Measurements from ENCODE around the gene SPDYC.
A peak's percentile ranks its signal among the peaks of the same experiment; 100 is the strongest.
"Not testable (repeated sequence)": the region's sequence is repeated elsewhere in the genome, so short reads cannot be mapped to it uniquely, and the experiment has no call there.

SPDYC gene

DNA sequence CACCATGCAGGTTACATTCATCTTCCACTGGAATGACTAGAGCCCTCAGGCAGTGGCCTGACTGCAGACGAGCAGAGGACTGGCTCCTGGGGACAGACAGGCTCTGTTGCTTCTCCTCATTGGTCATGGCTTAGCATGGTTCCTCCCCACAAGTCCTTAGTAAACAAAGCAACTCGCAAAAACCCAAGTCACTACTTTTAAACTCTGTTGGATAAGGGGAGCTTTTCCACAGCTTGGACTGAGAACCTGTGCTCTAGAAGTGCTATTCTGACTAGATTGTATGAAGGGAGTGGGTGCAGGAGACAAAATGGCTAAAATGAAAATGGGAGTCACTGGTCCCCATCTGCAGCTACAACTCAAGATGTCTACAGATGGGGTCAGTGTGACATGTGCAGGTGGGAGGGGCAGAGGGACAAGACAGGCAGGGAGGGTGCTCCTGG is 4.6 kb downstream of the SPDYC start:
- not testable (repeated sequence) for DNase-seq

DNA sequence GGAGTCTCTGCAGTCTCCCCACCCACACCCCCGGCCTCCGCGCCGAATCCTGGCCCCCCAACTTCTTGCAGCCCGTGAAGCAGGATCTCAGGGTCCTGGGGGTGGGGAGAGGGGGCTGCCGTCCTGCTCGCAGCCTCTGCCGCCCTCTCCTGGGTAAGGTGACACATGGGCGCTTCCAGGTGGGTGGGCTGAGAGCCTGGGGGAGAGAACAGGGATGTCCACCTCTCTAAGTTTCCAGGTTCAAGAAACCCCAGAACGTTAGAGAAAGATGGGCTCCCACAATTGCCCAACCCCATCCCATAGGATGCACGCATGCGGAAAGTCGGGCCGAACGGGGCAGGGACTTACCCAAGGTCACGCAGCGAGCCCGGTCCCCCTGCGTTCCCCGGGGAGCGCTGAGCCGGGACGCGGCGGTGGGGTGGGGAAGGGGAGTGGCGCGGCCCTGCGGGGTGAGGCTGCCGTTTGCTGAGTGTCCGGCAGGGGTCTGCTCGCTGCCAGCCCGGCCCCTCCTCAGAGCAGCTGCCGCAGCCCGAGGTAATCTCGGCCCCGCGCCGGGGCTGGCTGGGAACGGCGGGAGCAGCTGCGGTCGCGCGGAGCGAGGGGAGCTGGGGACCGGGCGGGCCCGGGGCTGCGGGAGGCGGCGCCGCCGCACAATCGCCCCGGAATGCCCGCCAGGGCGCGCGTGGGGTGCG is 11.0 kb downstream of the SPDYC start:
- DNase-seq: peak; percentile 76

DNA sequence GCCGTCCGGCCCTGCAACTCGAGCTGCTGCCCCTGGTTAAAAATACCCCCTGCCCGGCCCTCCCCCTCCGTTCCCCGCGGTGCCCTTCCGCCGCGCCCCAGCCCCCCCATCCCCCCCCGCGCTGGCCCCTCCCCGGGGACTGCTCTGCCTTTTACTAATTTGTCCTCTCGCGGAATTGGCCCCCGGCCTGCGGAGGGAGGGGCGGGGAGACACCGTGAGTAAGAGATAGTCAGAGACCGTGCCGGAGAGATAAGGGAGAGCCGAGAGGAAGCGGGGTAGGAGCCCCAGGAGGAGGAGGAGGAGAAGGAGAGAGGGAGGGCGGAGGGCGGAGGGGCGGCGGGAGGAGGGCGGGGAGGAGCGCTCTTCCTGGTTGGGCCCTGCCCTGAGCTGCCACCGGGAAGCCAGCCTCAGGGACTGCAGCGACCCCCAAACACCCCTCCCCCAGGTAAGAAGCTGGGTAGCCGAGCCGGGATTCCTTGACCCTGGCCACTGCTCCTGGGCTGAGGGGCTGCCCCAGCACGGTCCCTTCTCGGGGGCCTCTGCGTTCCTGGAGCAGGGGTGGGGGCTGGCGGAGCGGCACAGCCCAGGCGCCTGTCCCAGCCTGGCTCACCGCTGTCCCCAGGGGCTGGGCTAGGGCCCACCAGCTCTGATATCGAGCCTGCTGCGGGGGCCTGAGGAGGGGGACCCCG is 11.7 kb downstream of the SPDYC start, which contains the start of gene CAPN1:
TSS of gene CAPN1 (plus strand) at position 360 of the 689 bp plus-strand sequence. CDS start 774 bp downstream, outside the sequence.
- DNase-seq: peak; percentile 90

DNA sequence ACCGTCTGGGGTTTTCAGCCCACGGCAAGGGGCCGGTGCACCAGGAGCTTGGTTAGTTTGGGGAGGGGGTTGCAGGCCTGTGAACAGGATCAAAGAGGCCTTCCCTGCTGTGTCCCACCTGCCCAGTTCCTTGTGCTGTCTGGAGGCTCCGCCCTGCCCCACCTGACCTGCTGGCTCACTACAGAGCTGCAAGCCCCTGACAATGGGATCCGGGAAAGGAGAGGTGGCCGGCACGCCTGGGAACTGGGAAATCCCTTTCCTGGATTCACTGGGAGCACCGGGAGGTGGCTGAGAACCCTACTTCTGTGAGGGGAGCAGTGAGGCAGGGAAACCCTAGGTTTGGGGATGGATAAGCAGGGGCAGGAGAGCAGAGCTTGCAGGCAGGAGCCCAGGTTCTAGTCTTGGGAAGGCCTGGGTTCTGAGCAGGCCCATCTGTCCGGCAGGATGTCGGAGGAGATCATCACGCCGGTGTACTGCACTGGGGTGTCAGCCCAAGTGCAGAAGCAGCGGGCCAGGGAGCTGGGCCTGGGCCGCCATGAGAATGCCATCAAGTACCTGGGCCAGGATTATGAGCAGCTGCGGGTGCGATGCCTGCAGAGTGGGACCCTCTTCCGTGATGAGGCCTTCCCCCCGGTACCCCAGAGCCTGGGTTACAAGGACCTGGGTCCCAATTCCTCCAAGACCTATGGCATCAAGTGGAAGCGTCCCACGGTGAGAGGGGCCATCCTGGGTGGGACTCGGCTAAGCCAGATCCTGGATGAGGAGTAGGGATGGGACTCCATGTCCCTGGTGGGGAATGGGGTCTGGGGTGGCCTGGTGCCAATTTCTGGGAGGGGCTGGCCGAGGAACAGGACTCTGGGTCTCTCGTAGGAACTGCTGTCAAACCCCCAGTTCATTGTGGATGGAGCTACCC is 12.5 kb downstream of the SPDYC start:
- DNase-seq: peak; percentile 31

DNA sequence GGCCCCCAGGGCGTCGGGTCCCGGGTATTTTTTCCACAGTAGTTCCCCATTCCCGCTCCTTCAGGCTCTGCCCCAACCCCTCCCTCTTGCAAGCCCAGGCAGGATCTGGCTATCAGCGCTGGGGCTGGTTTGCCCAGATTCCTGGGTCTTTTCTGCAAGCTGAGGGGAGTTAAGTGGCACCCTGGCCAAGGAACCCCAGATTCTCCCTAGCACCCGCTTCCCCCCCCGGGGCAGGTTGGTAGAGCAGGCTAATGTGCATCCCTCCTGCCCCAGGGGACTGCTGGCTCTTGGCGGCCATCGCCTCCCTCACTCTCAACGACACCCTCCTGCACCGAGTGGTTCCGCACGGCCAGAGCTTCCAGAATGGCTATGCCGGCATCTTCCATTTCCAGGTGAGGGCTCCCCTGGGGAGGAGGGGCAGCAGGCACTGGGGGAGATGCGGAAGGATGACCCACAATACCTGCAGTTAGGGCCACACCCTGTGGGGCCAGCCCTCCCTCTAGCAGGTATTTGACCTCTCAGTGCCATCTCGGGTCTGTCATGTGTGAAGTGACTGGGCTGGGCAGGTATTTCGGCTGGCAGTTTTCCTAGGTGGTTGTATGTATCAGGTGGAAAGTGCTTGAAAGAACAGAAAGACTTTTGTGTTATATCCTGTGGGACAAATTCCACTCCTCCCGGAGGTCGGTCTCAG is 13.3 kb downstream of the SPDYC start:
- DNase-seq: no peak

DNA sequence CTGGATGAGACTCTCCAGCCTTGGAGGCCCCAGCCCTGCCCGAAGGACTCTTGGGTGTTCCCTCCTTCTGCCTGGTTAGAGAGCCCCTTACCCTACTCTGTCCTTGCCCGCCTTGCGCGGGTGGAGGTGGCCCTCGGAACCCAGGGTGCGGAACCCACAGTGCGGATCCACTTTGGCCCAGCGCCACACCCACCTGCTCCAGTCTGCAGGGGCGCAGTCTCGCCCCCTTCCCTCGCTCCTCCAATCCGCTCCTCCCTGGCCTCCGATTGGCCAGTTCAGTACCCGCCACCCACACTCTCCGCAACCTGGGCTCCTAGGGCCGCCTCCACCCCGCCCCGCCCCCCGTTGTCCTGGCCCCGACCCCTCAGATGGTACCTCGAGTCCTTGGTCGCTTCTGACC is 14.1 kb downstream of the SPDYC start:
- DNase-seq: no peak

DNA sequence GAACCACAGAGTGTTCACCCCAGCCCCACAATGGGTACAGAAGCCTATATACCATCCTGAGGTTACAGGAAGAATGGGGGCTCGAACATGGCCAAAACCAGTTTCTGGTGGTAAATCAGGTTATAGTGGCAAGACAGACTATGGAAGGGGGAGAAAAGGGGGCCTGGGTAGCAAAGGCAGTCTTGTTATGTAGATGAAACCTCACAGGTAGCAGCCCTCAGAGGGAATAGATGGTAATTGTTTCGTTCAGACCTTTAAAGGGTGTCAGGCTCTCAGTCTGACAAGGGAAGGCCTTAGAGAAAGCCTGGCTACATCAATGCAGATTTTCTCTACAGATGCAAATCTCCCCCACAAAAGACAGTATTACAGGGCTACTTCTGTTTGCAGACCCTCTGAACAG is 15.1 kb downstream of the SPDYC start:
- DNase-seq: no peak

DNA sequence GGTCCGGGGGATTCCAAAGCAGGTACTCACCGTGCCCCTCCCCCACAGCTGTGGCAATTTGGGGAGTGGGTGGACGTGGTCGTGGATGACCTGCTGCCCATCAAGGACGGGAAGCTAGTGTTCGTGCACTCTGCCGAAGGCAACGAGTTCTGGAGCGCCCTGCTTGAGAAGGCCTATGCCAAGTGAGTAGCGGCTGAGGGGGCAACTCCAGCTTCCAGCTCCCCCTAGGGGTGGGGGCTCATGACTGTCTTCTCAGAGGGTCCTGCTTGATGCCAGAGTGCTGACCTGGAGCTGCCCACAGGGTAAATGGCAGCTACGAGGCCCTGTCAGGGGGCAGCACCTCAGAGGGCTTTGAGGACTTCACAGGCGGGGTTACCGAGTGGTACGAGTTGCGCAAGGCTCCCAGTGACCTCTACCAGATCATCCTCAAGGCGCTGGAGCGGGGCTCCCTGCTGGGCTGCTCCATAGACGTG is 15.9 kb downstream of the SPDYC start:
- DNase-seq: no peak

DNA sequence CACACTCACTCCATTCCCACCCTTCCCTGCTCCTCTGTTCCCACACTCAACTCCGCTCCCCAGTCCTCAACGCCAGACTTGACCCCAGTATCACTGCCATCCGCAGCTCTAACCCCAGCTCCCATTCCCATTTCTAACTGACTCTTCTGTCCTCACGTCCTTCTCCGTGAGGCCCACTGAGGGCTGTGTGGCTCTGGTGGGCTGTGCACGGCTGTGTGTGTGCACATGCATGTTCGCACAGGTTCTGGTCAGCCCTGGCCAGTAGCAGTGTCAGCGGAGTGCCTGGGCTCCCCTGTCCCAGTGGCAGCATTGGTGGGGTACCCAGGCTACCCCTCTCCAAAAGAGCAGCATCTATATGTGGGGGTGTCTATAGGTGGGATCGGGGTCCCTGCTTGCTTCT is 16.7 kb downstream of the SPDYC start:
- no peak for DNase-seq

DNA sequence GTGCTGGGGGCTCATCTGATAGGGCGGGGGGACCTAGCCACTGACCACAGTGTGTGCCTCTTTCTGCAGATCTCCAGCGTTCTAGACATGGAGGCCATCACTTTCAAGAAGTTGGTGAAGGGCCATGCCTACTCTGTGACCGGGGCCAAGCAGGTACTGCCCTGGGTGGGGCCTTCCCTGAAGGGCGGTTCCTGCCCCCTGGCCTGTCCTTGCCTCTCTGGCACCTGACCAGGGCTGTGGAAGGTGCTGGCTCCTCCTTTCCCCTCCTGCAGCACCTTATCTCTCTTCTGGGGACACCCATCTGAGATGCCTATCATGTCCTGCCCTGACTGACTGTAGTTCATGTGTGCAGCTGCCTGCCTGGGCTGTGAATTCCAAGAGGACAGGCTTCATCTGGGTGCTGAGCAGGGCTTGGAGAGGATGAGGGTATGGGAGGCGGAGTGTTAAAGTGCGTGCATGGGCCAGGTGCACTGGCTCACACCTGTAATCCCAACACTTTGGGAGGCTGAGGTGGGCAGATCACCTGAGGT is 17.2 kb downstream of the SPDYC start:
- DNase-seq: no peak

DNA sequence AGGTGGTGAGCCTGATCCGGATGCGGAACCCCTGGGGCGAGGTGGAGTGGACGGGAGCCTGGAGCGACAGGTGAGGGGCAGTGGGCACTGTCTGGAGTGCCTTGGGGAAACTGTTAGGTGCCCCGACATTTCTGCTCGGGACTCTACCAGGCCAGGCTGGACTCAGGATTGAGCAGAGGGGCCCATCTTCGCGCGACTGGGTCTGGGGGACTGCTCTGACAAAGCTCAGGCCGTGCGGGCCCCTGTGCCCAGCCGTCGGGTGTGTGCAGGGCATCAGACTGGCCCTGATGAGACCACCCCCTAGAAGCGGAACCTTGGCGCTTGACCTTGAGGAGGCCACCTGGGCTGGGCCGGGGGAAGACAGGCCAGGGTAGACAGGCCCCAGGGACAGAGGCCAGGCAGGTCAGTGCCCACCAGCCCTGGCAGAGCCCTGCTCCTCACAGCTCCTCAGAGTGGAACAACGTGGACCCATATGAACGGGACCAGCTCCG is 18.0 kb downstream of the SPDYC start:
- no peak for DNase-seq

DNA sequence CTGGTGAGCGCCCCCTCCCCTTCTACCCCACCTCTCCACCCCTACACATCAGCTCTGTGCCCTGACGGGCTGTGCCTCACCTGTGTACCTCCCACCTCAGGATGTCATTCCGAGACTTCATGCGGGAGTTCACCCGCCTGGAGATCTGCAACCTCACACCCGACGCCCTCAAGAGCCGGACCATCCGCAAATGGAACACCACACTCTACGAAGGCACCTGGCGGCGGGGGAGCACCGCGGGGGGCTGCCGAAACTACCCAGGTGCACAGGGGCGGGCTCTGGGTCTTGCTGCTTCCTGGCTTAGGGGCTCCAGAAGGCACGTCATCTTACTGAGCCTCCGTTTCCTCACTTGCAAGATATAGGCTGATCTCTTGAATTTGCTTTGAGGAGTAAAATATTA is 18.5 kb downstream of the SPDYC start:
- DNase-seq: no peak

DNA sequence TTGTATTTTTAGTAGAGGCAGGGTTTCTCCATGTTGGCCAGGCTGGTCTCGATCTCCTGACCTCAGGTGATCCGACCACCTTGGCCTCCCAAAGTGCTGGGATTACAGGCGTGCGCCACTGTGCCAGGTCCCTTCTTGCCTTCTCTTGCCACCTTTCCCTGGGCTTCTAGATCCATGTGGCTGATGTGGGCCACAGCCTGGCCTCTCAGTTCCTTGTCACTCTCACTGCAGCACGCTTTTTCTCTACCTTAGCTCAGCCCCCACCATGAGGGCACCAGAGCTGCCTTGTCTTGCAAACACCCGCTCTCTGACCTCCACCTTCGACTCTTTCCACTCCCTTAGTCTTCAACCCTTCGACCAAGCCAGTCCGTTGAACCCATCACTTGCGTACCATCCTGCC is 19.2 kb downstream of the SPDYC start:
- no peak for DNase-seq

DNA sequence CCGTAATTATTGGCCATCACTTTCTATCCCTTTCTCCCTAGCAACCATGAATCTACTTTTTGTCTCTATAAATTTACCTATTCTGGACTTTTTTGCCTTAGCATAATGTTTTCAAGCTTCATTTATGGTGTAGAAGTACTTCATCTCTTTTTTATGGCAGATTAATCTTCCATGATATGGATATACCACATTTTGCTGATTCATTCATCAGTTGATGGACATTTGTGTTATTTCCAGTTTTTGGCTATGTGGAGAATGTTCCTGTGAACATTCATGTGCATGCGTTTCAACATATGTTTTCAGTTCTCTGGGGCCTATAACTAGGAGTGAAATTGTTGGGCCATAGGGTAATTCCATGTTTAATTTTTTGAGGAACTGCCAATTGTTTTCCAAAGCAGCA is 24.5 kb downstream of the SPDYC start:
- no peak for DNase-seq

DNA sequence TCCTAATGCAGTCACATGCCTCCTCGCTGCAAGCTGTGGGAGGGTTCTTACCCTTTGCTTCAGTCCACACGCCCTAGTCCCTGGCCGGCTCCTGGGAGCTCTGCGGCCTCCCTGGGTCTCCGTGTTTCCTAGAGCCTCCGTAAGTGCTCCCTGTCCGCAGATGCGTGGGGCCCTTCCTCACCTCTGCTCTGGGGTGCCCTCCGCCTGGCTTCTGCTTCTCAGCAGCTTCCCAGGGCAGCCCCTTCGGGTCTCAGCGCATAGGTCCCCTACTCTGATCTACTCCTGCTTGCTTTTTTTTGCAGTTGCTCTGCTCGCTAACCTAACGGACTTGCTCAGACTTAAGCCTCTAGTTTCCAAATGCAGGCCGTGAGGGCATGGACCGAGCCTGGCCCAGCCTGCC is 34.1 kb downstream of the SPDYC start:
- DNase-seq: no peak

DNA sequence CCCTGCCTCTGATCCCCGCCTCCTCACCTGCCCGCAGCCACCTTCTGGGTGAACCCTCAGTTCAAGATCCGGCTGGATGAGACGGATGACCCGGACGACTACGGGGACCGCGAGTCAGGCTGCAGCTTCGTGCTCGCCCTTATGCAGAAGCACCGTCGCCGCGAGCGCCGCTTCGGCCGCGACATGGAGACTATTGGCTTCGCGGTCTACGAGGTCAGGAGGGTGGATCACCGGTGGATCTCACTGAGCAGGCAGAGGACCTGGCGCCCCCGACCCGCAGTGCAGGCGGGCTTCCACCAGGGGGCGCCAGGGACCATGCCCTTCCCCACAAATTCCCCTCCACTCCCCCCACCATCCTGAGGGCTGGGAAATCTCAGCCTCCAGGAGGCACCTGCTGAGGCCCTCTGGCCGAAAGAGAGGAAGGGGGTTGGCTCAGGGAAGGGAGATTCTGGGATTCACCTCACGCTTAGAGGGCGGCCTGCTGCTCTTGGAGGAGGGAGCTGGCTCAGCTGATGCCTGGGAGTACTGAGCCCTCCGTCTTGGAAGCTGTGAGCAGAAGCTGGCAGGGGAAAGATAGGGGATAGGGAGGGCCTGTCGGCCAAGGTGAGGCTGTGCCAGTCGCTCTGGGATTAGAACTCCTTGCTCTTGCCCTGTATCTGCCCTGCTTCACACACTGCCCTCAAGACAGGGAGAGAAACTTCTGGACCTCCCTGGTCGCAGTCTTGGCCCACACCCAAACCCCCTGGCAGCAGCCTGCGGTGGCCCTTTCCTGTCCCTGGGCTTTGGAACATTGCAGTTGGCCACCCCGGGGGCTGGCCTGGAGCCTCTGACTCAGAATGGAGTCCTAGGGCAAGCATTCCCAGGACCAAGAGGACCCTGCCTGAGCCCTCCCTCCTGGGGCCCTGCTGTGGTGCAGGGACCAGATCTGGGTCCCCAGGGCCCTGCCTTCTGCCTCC is 34.9 kb downstream of the SPDYC start:
- peak; percentile 64 for DNase-seq

DNA sequence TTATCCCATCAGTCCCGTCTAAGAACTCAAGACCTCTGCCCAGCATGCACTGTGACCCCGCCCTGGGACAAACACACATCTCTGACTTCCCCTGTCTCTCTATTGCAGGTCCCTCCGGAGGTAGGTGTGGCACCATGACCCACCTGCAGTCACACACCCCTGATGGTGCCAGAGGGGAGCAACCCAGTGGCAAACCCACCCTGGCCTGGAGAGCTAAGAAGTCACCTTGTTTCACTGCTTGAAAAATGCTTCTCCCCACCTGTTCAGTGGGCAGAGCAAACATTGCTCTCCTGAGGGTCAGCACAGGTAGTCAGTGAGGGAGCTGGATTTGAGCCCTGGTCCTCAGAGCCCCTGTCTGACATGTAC is 35.6 kb downstream of the SPDYC start:
- DNase-seq: no peak

DNA sequence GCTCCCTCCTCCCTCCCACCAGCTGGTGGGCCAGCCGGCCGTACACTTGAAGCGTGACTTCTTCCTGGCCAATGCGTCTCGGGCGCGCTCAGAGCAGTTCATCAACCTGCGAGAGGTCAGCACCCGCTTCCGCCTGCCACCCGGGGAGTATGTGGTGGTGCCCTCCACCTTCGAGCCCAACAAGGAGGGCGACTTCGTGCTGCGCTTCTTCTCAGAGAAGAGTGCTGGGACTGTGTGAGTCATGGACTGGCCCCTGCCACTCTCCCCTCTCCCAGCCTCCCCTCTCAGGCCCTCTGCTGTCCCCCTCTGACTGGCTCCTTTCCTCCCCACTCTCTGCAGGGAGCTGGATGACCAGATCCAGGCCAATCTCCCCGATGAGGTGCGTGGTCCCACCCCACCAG is 36.4 kb downstream of the SPDYC start:
- no peak for DNase-seq

DNA sequence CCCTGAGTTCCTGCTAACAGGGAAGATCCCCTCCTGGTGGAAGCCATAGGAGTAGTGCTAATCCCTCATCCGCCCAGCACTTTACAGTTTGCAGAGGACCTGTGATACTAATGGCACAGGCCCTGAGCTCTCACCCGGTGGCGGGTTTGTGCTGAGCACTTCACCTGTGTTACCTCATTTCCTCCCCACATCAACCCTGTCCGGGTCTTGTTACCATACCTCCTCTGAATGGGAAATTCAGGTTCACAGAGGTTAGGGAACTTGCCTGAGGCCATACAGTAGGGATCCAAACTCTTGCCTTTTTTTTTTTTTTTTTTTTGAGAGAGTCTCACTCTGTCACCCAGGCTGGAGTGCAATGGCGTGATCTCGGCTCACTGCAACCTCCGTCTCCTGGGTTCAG is 36.9 kb downstream of the SPDYC start:
- no peak for DNase-seq

DNA sequence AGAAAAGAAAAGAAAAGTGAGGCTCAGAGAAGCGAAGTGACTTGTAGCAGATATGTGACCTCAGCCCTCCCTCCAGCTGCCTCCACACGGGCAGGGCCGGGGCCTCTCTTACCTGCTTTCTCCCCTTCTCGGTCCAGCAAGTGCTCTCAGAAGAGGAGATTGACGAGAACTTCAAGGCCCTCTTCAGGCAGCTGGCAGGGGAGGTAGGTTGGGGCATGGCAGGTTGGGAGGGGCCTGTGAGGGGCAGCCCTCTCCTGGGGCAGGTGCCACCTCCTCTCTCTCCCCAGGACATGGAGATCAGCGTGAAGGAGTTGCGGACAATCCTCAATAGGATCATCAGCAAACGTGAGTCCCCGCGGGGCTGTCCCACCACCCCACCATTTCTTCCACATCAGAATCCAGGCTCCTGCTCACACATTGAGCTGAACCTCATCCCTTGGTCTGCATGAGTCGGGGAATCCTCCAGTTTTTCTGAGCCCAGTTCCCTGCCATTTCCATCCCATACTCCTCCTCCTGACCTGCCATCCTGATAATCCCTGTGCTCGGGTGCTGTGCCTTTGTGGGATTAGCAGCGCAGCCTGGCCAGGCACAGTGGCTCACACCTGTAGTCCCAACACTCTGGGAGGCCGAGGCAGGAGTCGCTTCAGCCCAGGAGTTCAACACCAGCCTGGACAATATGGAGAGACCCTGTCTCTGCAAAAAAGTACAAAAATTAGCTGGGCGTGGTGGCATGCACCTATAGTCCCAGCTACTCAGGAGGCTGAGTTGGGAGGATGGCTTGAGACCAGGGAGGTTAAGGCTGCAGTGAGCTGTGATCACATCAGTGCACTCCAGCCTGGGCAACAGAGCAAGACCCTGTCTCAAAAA is 38.1 kb downstream of the SPDYC start:
- no peak for DNase-seq

Measured in stimulated activated CD4-positive, alpha-beta T cell treated with anti-CD3 and anti-CD28 coated beads, Interleukin-15, amount 100 ng/mL, for 24 hours (primary cell).